HCT116 (cell line): Measurements from ENCODE around the gene C18orf32.

Experiments
- CTCF ChIP-seq, 3 experiments: fragments of 200-600 bp in 1 of 3; sonication (generic) in 1 of 3; IDR thresholded peaks in 2 of 3; conservative IDR thresholded peaks in 1 of 3; 2 replicates each; pipeline ENCODE4 v1.5.1; 2012 to 2017; ENCODE audit warnings: low read depth in 2 of 3, low read length in 2 of 3, antibody characterized with exemption in 1 of 3, borderline replicate concordance in 1 of 3, control low read depth in 1 of 3, mild to moderate bottlenecking in 1 of 3, mixed read lengths in 1 of 3, mixed run types in 1 of 3, moderate library complexity in 1 of 3; ENCODE audit not compliant: insufficient read depth in 1 of 3
- EZH2 ChIP-seq: fragments of 200-600 bp; sonication (generic); IDR thresholded peaks from 2 replicates; pipeline ENCODE4 v1.6.1; 2017; ENCODE audit warnings: antibody characterized with exemption, mixed run types
- EZH2phosphoT487 ChIP-seq: fragments of 200-600 bp; IDR thresholded peaks from 2 replicates; pipeline ENCODE4 v1.6.1; 2018; ENCODE audit warnings: antibody characterized with exemption, borderline replicate concordance
- JUND ChIP-seq: IDR thresholded peaks from 2 replicates; pipeline ENCODE4 v1.6.1; 2012
- POLR2A ChIP-seq: IDR thresholded peaks from 2 replicates; pipeline ENCODE4 v1.7.0; 2011; ENCODE audit warnings: borderline replicate concordance; ENCODE audit not compliant: insufficient read depth, insufficient read length; ENCODE audit errors: extremely low read depth
- RAD21 ChIP-seq: IDR thresholded peaks from 2 replicates; pipeline ENCODE4 v1.6.1; 2012; ENCODE audit warnings: low read depth, mild to moderate bottlenecking
- YY1 ChIP-seq: IDR thresholded peaks from 2 replicates; pipeline ENCODE4 v1.6.1; 2011; ENCODE audit warnings: low read length, low read depth, moderate library complexity, mild to moderate bottlenecking; ENCODE audit not compliant: insufficient replicate concordance; ENCODE audit errors: extremely low read depth
- ZFX ChIP-seq: fragments of 450-650 bp; IDR thresholded peaks from 2 replicates; pipeline ENCODE4 v1.6.1; 2017

DNA sequence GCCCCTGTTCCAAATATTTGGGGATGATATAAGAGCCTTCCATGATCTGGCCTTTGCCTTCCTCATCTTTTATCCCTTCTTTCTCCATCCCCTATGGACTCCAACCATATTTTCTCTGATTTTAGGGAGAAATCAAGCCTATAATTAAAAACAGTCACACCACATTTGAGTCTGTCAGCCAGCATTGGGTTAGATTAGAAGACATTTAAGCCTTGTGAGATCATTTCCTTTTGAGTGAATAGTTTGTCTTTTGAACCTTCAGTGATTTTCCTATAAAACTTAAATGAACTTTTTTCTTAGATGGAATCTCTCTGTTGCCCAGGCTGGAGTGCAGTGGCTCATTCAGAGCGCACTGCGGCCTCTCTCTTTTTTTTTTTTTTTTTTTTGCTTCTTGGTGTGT is 7.6 kb upstream of the C18orf32 start:
- TF ChIP-seq EZH2phosphoT487 (no peak), JUND (no peak), POLR2A (no peak), RAD21 (no peak), ZFX (no peak), YY1 (no peak), CTCF (IDR thresholded peaks at IDR 0.05 in 2 of 3, conservative IDR thresholded peaks at IDR 0.05 in 1 of 3; ENCODE audit: borderline replicate concordance in 1 of 3, insufficient read depth in 1 of 3, low read depth in 2 of 3, low read length in 2 of 3) (no peak), EZH2 (no peak)
